IPS-20b (cell line): ENCODE measurements around the gene LMAN2.

Experiments used
- H3K27ac ChIP-seq: one replicate; pipeline ENCODE4 v1.5.1; 2013; ENCODE audit warnings: low read length
- H3K27me3 ChIP-seq: 2 replicates; pipeline ENCODE4 v1.6.1; 2013; ENCODE audit warnings: mild to moderate bottlenecking, low read length, inconsistent platforms; ENCODE audit not compliant: insufficient read depth
- H3K36me3 ChIP-seq: 2 replicates; pipeline ENCODE4 v1.6.1; 2013; ENCODE audit warnings: low read depth, mild to moderate bottlenecking, inconsistent platforms, low read length, moderate library complexity; ENCODE audit not compliant: insufficient read depth
- H3K4me1 ChIP-seq: 2 replicates; pipeline ENCODE4 v1.6.1; 2013; ENCODE audit warnings: mild to moderate bottlenecking, control low read depth, inconsistent platforms, low read length, moderate library complexity; ENCODE audit not compliant: insufficient read depth
- H3K4me3 ChIP-seq: 2 replicates; pipeline ENCODE4 v1.5.1; 2013; ENCODE audit warnings: mild to moderate bottlenecking, low read length, inconsistent platforms
- H3K9ac ChIP-seq: 2 replicates; pipeline ENCODE4 v1.6.1; 2013; ENCODE audit warnings: low read depth, mild to moderate bottlenecking, inconsistent platforms, low read length, moderate library complexity
- H3K9me3 ChIP-seq: 2 replicates; pipeline ENCODE4 v1.6.1; 2013; ENCODE audit warnings: mild to moderate bottlenecking, low read depth, low read length, inconsistent platforms; ENCODE audit not compliant: insufficient read depth

LMAN2 gene

DNA sequence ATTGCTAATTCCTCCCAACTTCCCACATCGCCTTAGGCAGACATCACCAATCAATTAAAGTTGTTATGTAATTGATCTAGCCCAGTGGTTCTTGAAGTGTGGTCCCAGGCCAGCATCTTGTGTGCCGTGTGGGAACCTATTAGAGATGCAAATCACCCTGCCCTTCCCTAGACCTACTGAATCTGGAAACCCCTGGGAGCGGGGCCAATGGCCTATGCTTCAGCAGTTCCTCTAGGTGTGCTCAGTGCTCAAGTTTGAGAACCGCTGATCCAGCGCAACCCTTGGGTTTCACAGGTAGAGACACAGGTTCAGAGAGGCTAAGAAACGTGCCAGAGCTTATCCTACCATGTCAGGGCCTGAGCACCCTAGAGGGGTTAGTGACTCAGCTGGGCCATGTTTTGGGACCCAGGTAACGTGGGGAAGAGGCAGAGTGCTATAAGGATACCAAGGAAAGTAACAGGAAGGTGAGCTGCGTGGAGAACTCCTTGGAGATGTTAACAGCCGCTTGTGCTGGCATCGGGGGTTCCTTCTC, 37.1 kb upstream of the LMAN2 start:
- Histone ChIP-seq H3K27me3 (peaks cover 26% of the 10 kb centered on the region), H3K4me3 (no peak overlapping the region), H3K36me3 (no peaks in the 10 kb centered on the region), H3K4me1 (no peaks in the 10 kb centered on the region; the same call in 1 of the 2 replicates), H3K27ac (no peak overlapping the region), H3K9ac (no peak overlapping the region), H3K9me3 (no peaks in the 10 kb centered on the region)

DNA sequence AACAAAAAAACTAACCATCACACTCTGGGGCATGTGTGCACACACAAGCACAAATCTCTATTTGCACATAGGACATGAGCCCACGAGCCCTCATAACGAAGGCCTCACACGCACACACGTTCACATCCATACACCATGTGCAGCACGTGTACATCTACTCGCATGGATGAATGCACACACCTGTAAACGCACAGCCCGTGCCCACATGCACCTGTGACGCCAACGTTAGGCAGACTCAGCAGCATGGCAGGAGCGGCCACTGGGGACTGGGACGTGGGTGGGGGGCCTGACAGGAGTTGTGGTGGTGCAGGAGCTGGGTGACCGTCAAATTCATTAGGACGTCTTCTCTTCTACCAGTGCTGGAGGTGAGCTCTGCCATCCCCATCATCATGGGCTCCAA, 35.9 kb upstream of the LMAN2 start:
- no peak overlapping the region for H3K27ac ChIP-seq
- H3K4me3 ChIP-seq, result no peak overlapping the region
- H3K36me3 ChIP-seq, result no peaks in the 10 kb centered on the region
- H3K4me1 ChIP-seq, result no peaks in the 10 kb centered on the region; the same call in 1 of the 2 replicates
- H3K9ac ChIP-seq, result no peak overlapping the region
- no peaks in the 10 kb centered on the region for H3K9me3 ChIP-seq
- H3K27me3 ChIP-seq, result peaks cover 26% of the 10 kb centered on the region

DNA sequence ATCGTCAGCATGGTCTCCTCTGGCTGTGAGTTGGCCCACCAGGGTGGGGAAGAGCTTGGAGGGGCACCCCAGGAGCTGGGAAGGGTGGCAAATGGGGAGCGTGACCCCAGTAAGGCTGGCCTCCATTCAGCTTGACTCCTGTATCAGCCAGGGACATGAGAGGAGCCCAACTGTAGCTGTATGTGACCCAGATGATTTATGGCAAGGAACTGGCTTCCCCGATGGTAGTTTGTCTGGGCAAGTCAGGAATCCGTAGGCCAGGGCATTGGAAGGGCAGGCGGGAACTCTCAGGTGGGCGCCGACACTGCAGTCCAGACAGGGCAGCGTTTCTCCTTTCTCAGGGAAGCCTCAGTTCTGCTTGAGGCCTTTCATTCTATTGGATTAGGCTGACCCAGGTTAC, 35.1 kb upstream of the LMAN2 start:
- H3K27me3 ChIP-seq, result peaks cover 26% of the 10 kb centered on the region
- H3K9ac ChIP-seq, result no peak overlapping the region
- H3K27ac ChIP-seq, result no peak overlapping the region
- H3K4me1 ChIP-seq, result no peaks in the 10 kb centered on the region; the same call in 1 of the 2 replicates
- H3K36me3 ChIP-seq, result no peaks in the 10 kb centered on the region
- H3K9me3 ChIP-seq, result no peaks in the 10 kb centered on the region
- no peak overlapping the region for H3K4me3 ChIP-seq

DNA sequence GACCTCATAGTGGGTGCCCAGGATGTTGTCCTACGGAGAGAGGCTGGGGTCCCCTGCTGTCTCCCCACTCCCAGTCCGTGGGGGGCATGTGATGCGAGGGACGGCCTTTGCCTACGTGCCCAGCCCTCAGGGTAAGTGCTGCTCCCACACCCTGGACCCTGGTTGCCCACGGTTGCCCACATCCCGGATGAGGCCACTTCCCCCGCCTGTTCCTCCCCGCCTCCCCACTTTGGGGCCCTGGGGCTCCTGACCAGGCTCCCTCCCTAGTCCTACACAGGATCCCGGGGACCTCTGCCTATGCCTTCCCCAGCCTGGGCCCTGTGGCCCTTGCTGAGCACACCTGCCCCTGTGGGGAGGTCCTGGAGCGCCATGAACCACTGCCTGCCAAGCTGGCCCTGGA, 34.3 kb upstream of the LMAN2 start:
- peaks cover 26% of the 10 kb centered on the region for H3K27me3 ChIP-seq
- H3K9ac ChIP-seq, result no peak overlapping the region
- no peaks in the 10 kb centered on the region; the same call in 1 of the 2 replicates for H3K4me1 ChIP-seq
- no peaks in the 10 kb centered on the region for H3K9me3 ChIP-seq
- H3K27ac ChIP-seq, result no peak overlapping the region
- no peak overlapping the region for H3K4me3 ChIP-seq
- no peaks in the 10 kb centered on the region for H3K36me3 ChIP-seq

DNA sequence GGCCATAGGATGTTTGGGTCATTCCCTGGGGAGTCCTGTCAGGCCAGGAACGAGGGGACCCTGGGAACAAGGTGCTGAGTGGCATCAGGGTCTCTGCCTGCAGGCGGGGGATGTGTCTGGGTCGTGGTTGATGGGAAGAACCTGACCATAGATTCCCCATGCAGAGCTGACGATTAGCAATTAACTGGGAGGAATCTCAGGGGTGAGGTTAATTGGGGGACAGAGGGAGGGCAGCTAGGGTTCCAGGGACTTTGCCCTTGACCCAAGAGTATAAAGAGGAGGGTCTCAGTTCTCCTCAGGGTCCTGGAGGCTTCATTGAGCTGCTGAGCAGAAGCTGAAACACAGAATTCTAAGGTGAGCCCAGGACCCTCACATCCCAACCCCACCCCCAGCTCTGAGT, 32.7 kb upstream of the LMAN2 start, which contains the start of gene SLC34A1:
TSS of gene SLC34A1 (plus strand) at position 301 of the 400 bp plus-strand sequence. CDS start 1,308 bp downstream, outside the sequence.
- H3K27me3 ChIP-seq, result peaks cover 13% of the 10 kb centered on the region
- no peak within 1 kb of the TSS for H3K9ac ChIP-seq
- H3K4me1 ChIP-seq, result no peaks in the 10 kb centered on the region; the same call in 1 of the 2 replicates
- no peak within 1 kb of the TSS for H3K27ac ChIP-seq
- H3K9me3 ChIP-seq, result no peaks in the 10 kb centered on the region
- H3K36me3 ChIP-seq, result no peaks in the 10 kb centered on the region
- H3K4me3 ChIP-seq, result no peak within 1 kb of the TSS

DNA sequence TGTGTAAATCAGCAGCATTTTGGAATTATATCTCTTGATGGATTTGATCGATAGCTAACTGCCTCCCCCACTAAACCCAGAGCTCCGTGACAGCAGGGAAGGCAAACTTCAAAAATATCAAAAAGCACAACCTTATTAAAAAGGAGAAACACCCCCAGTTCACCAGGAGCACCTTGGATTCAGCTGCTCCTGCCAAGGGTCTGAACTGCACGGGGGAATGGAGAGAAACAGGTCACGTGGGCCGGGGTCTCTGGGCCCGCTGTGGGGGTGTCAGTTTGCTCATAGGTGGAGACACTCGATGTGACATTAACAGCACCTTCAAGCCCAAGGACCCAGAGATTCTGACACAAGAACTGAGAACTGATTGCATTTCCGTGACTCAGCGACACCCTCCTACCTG, 31.7 kb upstream of the LMAN2 start:
- H3K4me1 ChIP-seq, result no peaks in the 10 kb centered on the region
- H3K27ac ChIP-seq, result no peak overlapping the region
- peaks cover 4% of the 10 kb centered on the region; the same call in 1 of the 2 replicates for H3K27me3 ChIP-seq
- H3K4me3 ChIP-seq, result no peak overlapping the region
- H3K9ac ChIP-seq, result no peak overlapping the region
- no peaks in the 10 kb centered on the region for H3K9me3 ChIP-seq
- no peaks in the 10 kb centered on the region for H3K36me3 ChIP-seq

DNA sequence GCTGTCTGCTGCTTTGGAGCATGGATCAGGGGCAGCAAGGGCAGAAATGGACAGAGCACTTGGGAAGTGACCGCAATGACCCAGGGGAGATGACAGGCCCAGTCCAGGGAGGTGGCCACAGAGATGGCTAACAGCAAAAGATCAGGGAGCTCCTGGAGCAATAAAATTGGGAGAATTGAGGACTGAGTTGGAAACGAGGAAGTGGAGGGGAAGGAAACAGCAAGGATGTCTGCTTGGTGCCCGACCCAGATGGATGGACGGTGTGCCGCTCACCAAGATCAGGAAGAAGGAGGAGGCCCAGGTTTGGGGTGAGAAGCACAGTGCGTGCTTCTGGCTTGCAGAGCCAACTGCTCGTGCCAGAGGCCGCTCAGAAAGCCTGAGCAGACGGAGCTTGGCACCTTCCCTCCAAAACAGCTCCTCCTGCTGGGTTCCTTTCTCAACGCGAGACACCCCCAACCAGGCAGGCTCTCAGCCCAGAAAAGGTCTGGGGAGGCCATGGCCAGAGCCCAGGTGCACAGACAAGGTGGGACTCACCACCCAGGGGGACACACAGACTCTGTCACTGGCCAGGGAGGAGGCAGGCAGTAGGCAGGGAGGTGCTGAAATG, 31.1 kb upstream of the LMAN2 start:
- no peaks in the 10 kb centered on the region; the same call in 1 of the 2 replicates for H3K27me3 ChIP-seq
- H3K27ac ChIP-seq, result no peak overlapping the region
- no peaks in the 10 kb centered on the region for H3K4me1 ChIP-seq

DNA sequence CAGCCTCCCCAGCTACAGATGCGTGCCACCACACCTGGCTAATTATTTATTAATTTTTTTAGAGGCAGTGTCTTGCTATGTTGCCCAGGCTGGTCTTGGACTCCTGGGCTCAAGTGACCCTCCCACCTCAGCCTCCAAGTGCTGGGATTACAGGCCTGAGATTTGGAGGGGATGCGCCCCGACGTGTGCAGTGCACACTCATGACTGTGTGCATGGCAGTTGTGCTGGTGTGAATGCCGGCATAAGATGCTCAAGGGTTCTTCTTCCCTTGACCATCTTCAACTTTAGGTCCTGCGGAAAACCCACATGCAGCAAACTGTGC, 29.3 kb upstream of the LMAN2 start:
- Histone ChIP-seq H3K9me3 (no peaks in the 10 kb centered on the region), H3K4me3 (no peak overlapping the region), H3K4me1 (no peaks in the 10 kb centered on the region), H3K9ac (no peak overlapping the region), H3K27ac (no peak overlapping the region), H3K36me3 (no peaks in the 10 kb centered on the region), H3K27me3 (no peaks in the 10 kb centered on the region; the same call in 1 of the 2 replicates)

More for the DNA sequence above, 31.1 kb upstream of the LMAN2 start:
- no peak overlapping the region for H3K4me3 ChIP-seq
- no peak overlapping the region for H3K9ac ChIP-seq
- H3K36me3 ChIP-seq, result no peaks in the 10 kb centered on the region
- H3K9me3 ChIP-seq, result no peaks in the 10 kb centered on the region

DNA sequence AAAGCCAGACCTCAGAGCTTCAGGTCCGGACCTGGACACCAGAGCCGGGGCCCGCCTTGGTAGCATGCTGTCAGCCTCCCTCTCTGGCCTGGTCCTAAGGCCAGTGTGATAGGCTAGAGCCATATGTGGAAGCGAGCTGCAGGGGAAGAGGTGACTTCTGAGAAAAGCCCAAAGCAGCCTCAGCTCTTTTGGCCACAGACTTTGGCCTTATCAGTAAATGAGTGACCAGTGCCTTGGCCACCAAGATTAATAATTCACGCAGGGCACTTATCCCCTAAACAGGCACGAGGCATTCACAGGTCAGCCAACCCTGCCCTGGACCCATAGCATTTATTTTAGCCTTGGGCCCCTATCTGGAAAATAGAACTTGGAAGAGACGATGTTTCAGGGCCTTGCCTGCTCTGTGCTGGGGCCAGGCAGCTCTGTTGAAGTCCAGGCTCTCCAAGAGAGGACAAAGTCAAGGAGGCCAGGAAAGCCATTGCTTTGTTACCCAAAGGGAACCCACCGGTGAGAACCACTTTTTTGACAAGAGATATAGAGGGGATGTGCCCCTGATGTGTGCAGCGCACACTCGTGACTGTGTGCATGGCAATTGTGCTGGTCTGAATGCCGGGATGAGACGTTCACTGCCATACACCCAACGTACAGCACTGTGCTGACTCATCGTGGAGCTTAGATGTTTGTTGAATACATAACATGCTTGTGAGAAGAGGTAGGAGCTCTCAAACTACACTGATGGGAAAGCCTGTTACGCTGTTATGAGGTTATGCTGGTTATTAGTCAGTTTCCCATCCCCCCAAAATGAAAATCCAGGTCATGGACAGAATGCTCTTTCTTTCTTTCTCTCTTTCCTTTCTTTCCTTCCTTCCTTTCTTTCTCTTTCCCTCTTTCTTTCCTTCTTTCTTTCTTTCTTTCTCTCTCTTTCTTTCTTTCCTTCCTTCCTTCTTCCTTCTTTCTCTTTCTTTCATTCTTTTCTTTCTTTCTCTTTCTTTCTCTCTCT, 27.7 kb upstream of the LMAN2 start:
- H3K27ac ChIP-seq, result no peak overlapping the region
- H3K9ac ChIP-seq, result no peak overlapping the region
- no peaks in the 10 kb centered on the region for H3K36me3 ChIP-seq
- no peaks in the 10 kb centered on the region for H3K9me3 ChIP-seq
- H3K4me3 ChIP-seq, result no peak overlapping the region
- peaks cover 3% of the 10 kb centered on the region; the same call in 1 of the 2 replicates for H3K4me1 ChIP-seq
- H3K27me3 ChIP-seq, result no peaks in the 10 kb centered on the region; the same call in 1 of the 2 replicates

DNA sequence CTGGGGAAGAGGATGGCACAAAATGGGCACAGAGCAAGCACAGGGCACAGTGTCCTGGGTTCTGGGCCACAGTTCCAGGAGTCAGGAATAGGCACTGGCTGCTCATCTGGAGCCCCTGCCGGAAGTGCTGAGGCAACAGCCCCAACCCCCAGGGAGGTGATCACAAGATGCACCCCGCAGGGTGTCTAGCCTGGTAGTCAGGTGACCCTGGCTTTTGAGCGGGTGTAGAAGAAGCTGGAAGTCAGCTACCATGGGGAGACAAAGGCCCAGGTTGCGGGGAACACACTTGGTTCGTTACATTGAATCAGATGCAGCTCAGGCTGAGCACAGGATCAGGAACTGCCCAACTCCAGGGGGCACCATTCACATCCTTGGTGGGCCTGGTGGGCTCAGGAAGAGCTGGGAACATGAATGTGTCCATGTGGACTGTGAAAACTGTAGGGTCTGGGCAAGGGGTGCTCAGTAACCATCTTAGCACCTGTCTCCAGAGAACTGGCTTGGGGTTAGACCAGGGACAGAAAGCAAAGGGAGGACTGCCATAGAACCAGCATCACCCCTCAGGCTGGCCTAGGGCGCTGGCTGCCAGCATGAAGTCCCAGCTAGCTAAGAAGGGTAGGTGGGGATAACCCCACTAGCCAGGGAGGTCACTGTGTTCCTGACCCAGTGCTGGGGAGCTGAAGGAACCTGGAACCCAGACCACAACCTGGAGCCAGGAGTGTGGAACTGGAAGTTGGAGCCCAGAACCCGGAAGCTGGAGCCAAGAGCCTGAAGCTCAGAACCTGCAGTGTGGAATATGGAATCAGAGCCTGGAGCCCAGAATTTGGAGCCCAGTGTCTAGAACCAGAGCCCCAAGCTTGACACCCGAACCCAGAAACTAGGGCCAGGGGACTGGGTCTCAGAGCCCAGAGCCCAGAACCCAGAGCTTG, 26.6 kb upstream of the LMAN2 start:
- H3K9me3 ChIP-seq, result no peaks in the 10 kb centered on the region
- H3K4me1 ChIP-seq, result peaks cover 8% of the 10 kb centered on the region; the same call in 1 of the 2 replicates
- H3K36me3 ChIP-seq, result no peaks in the 10 kb centered on the region
- H3K27me3 ChIP-seq, result no peaks in the 10 kb centered on the region; the same call in 1 of the 2 replicates
- H3K9ac ChIP-seq, result 0 out of 2 replicates have a peak overlapping the region, but pooled peaks have one; percentile 27
- H3K27ac ChIP-seq, result no peak overlapping the region
- H3K4me3 ChIP-seq, result no peak overlapping the region

DNA sequence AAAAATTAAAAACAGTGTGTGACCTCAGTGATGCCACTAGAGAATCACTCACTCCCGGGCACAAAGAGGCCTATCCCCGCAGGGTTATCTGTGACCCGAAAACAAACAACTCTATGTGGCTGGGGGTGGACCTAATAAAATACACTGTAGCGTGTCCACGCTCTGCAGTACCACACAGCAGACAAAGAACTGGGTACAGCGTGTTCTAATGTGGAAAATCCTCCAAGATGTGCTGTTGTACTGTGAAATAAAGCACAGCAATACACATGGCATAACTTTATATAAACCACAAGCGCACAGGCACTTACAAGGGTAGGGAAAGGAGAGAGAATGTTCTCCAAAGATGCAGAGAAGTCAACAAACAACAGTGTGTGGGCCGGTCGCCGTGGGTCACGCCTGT, 24.6 kb upstream of the LMAN2 start:
- Histone ChIP-seq H3K27me3 (no peaks in the 10 kb centered on the region), H3K27ac (no peak overlapping the region), H3K4me3 (no peak overlapping the region), H3K4me1 (peaks cover 8% of the 10 kb centered on the region; the same call in 1 of the 2 replicates), H3K9ac (no peak overlapping the region), H3K9me3 (no peaks in the 10 kb centered on the region), H3K36me3 (no peaks in the 10 kb centered on the region)
